DND-41 (cell line): Measurements from ENCODE around the gene LGR6.

Experiments used
- ATAC-seq: fragments of 200-7000 bp; cut with Tn5 transposase; 3 replicates; pipeline ENCODE4 v1.9.1; 2021; ENCODE audit warnings: low read depth; ENCODE audit not compliant: insufficient read depth
- DNase-seq: peaks from one replicate; pipeline ENCODE4 v3.0.0-alpha.2; 2020
- H2AFZ ChIP-seq: 2 replicates; pipeline ENCODE4 v1.6.0; 2012; ENCODE audit warnings: low read depth, low read length
- H3K27ac ChIP-seq: 2 replicates; pipeline ENCODE4 v1.5.1; 2012; ENCODE audit warnings: low read length, inconsistent platforms
- H3K27me3 ChIP-seq: fragments of 200-600 bp; sonication (generic); 2 replicates; pipeline ENCODE4 v1.6.0; 2012; ENCODE audit warnings: low read length, mild to moderate bottlenecking, inconsistent platforms; ENCODE audit not compliant: insufficient read depth, poor library complexity
- H3K36me3 ChIP-seq: 2 replicates; pipeline ENCODE4 v1.5.1; 2012; ENCODE audit warnings: low read length, inconsistent platforms; ENCODE audit not compliant: insufficient read depth
- H3K4me1 ChIP-seq: 2 replicates; pipeline ENCODE4 v1.5.1; 2012; ENCODE audit warnings: mild to moderate bottlenecking, low read length; ENCODE audit not compliant: insufficient read depth
- H3K4me2 ChIP-seq: 2 replicates; pipeline ENCODE4 v1.6.0; 2012; ENCODE audit warnings: mild to moderate bottlenecking, moderate library complexity, low read length, inconsistent platforms; ENCODE audit not compliant: insufficient read depth
- H3K4me3 ChIP-seq, 2 experiments: fragments of 200-600 bp in 1 of 2; shearing (Covaris generic) in 1 of 2; 2 replicates each; pipeline ENCODE4 v1.5.1; 2012 to 2016; ENCODE audit warnings: inconsistent platforms in 2 of 2, low read length in 2 of 2, mild to moderate bottlenecking in 2 of 2, low read depth in 1 of 2, moderate library complexity in 1 of 2
- H3K79me2 ChIP-seq: 2 replicates; pipeline ENCODE4 v1.6.0; 2012; ENCODE audit warnings: low read length, inconsistent platforms; ENCODE audit not compliant: insufficient read depth
- H3K9ac ChIP-seq: 2 replicates; pipeline ENCODE4 v1.6.0; 2012; ENCODE audit warnings: low read depth, mild to moderate bottlenecking, inconsistent platforms, low read length, moderate library complexity
- H3K9me3 ChIP-seq: 2 replicates; pipeline ENCODE4 v1.5.1; 2012; ENCODE audit warnings: low read length, moderate library complexity, mild to moderate bottlenecking, inconsistent platforms; ENCODE audit not compliant: insufficient read depth, severe bottlenecking
- H4K20me1 ChIP-seq: 2 replicates; pipeline ENCODE4 v1.6.0; 2012; ENCODE audit warnings: low read length; ENCODE audit not compliant: insufficient read depth
- EZH2 ChIP-seq: IDR thresholded peaks from 3 replicates; pipeline ENCODE4 v1.6.1; 2012; ENCODE audit warnings: borderline replicate concordance, low read depth, mild to moderate bottlenecking, moderate library complexity, low read length, inconsistent platforms; ENCODE audit not compliant: severe bottlenecking
- TF ChIP-seq, protein P1 (sequence below): IDR thresholded peaks from 2 replicates; pipeline ENCODE4 v1.5.1; 2012; ENCODE audit warnings: borderline replicate concordance, low read length, moderate library complexity, mild to moderate bottlenecking; ENCODE audit not compliant: poor library complexity, severe bottlenecking; ENCODE audit errors: extremely low read depth

The LGR6 gene

DNA sequence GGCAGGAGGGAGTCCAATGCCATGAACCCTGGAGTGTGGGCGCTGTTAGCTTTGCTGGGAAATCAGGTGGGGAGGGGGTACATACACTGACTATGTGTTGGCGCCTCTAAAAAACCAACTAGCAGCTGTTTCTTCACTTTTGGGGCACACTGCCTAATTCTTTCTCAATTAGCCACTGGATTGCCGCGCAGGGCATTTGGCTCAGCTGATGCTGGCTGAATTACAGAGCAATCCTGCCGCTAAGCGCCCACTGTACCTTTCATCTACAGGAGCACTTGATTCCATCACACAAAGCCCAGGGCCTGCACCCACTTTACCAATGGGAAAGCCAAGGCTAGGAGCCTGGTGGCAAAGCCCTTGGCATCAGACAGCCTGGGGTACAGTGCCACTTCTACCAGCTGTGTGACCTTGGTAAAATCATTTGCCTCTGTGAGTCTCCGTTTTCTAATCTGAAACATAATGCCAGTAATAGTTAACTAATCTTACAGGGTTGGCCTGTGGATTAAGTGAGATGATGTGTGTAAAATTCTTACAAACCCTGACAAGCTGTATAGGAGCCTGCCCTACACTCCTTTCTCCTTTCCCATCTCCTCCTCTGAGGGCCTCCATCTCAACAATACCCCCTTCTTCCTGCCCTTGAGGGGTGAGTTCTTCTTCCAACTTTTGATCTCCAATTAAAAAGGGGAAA is 89.1 kb downstream of the LGR6 start:
- no peaks in the 10 kb centered on the region for H3K4me1 ChIP-seq

DNA sequence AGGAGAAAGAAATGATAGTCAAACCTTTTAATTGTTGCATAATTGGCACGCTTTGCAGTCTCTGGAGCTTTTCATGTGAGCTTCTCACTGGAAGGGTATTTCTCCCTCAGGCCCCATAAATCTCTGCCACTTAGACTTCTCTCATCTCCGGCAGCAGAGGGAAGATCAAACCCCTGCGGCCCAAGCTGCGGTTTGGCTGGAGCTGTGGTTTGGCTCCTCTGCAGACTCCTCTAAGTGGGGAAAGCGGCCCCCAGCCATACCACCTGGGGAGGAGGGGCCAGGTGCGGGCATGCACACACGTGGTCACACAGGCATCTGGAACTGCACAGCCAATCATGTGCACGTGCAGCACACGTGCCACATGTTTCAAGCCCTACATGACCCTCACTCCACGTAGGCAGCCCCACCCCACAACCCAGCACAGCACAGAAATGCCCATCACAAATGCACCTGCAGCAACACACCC is 89.8 kb downstream of the LGR6 start:
- TF ChIP-seq, protein P1, sequence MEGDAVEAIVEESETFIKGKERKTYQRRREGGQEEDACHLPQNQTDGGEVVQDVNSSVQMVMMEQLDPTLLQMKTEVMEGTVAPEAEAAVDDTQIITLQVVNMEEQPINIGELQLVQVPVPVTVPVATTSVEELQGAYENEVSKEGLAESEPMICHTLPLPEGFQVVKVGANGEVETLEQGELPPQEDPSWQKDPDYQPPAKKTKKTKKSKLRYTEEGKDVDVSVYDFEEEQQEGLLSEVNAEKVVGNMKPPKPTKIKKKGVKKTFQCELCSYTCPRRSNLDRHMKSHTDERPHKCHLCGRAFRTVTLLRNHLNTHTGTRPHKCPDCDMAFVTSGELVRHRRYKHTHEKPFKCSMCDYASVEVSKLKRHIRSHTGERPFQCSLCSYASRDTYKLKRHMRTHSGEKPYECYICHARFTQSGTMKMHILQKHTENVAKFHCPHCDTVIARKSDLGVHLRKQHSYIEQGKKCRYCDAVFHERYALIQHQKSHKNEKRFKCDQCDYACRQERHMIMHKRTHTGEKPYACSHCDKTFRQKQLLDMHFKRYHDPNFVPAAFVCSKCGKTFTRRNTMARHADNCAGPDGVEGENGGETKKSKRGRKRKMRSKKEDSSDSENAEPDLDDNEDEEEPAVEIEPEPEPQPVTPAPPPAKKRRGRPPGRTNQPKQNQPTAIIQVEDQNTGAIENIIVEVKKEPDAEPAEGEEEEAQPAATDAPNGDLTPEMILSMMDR: no peak
- no peak for TF ChIP-seq EZH2
- Histone ChIP-seq H2AFZ (no peak overlapping the region), H3K4me1 (no peaks in the 10 kb centered on the region), H3K27me3 (peaks cover 8% of the 10 kb centered on the region), H3K36me3 (no peaks in the 10 kb centered on the region), H3K4me3 (no peak overlapping the region), H3K9ac (no peak overlapping the region), H3K9me3 (no peaks in the 10 kb centered on the region), H3K4me2 (no peak overlapping the region), H3K79me2 (no peaks in the 10 kb centered on the region), H3K27ac (no peak overlapping the region), H4K20me1 (0 out of 2 replicates have a peak, but pooled peaks cover 2% of the 10 kb centered on the region)
- peak; percentile 68 for DNase-seq
- peak; percentile 88 for ATAC-seq

More for the DNA sequence above, 89.1 kb downstream of the LGR6 start:
- TF ChIP-seq, protein P1: no peak
- no peak for TF ChIP-seq EZH2
- no peaks in the 10 kb centered on the region for H3K9me3 ChIP-seq
- no peaks in the 10 kb centered on the region for H3K79me2 ChIP-seq
- peaks cover 8% of the 10 kb centered on the region for H3K27me3 ChIP-seq
- no peak for ATAC-seq
- DNase-seq: no peak
- no peaks in the 10 kb centered on the region for H3K36me3 ChIP-seq
- H3K4me2 ChIP-seq: no peak overlapping the region
- no peak overlapping the region for H3K9ac ChIP-seq
- H3K27ac ChIP-seq: no peak overlapping the region
- H2AFZ ChIP-seq: no peak overlapping the region
- no peak overlapping the region for H3K4me3 ChIP-seq
- H4K20me1 ChIP-seq: 0 out of 2 replicates have a peak, but pooled peaks cover 2% of the 10 kb centered on the region

DNA sequence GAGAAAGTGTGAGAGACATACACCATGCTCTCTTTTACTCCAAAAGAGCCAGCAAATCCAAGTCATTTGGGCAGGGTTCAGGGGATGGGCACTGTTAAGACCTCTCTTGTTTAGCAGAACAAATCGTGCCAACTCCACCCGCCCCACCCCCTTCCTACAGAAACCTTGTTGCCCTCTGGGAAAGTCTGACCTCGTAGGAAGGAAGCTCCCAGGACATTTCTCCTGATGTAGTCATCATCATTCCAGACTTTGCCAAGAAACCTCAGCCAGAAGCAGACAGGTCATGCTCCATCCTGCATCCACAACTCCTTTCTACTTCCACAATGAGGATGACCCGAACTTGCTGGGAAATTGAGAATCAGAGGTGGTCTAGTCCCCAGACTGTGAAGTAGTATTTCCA is 90.4 kb downstream of the LGR6 start:
- Histone ChIP-seq H3K27ac (no peak overlapping the region), H3K79me2 (no peaks in the 10 kb centered on the region), H3K4me1 (no peaks in the 10 kb centered on the region), H3K9me3 (no peaks in the 10 kb centered on the region), H2AFZ (no peak overlapping the region), H3K4me3 (no peak overlapping the region), H3K9ac (no peak overlapping the region), H4K20me1 (0 out of 2 replicates have a peak, but pooled peaks cover 2% of the 10 kb centered on the region), H3K36me3 (no peaks in the 10 kb centered on the region), H3K4me2 (no peak overlapping the region), H3K27me3 (peaks cover 8% of the 10 kb centered on the region)
- no peak for ATAC-seq
- no peak for DNase-seq
- TF ChIP-seq, protein P1: no peak
- TF ChIP-seq EZH2: no peak
